WTC11 (cell line): ENCODE data around the gene ITGA1. TPM values are rescaled to one million over a fixed set of nuclear protein-coding genes. Genes with fewer than 3 reads are reported as not detected.

ENCODE experiments used
- ATAC-seq: fragments of 200-7000 bp; cut with Tn5 transposase; 2 replicates; pipeline ENCODE4 v1.10.0; 2021; ENCODE audit warnings: mild to moderate bottlenecking, moderate library complexity
- CTCF ChIA-PET: fragments of 300-600 bp; sonication (Branson Sonifier 250); formaldehyde crosslinking; loops from one replicate; lab custom pipeline; 2021; ENCODE audit warnings: antibody characterized with exemption; lab: Charles Lee
- POLR2A ChIA-PET: fragments of 350-600 bp; sonication (Branson Sonifier 250); formaldehyde crosslinking; loops from one replicate; lab custom pipeline; 2021; ENCODE audit warnings: antibody characterized with exemption; lab: Charles Lee
- DNase-seq: peaks from one replicate; pipeline ENCODE4 v3.0.0; 2021; ENCODE audit warnings: low spot score
- H3K27ac Mint-ChIP-seq: 2 replicates; pipeline ENCODE4 v1.8.0; 2021; ENCODE audit warnings: mixed read lengths
- H3K27me3 Mint-ChIP-seq: 2 replicates; pipeline ENCODE4 v1.8.0; 2021; ENCODE audit warnings: low read depth, mild to moderate bottlenecking, moderate library complexity, mixed read lengths
- H3K36me3 Mint-ChIP-seq: 2 replicates; pipeline ENCODE4 v1.8.0; 2021; ENCODE audit warnings: mixed read lengths
- H3K4me1 Mint-ChIP-seq: 2 replicates; pipeline ENCODE4 v1.8.0; 2022; ENCODE audit warnings: mixed read lengths
- H3K4me3 Mint-ChIP-seq: 2 replicates; pipeline ENCODE4 v1.8.0; 2021; ENCODE audit warnings: mild to moderate bottlenecking, moderate library complexity, mixed read lengths
- H3K9me3 Mint-ChIP-seq: 2 replicates; pipeline ENCODE4 v1.8.0; 2021; ENCODE audit warnings: mixed read lengths
- AR ChIP-seq: fragments of 250-450 bp; sonication (Bioruptor Pico); IDR thresholded peaks from 2 replicates; pipeline ENCODE4 v1.9.0; 2021; ENCODE audit warnings: mild to moderate bottlenecking
- ATF6 ChIP-seq: sonication (generic); formaldehyde crosslinking; IDR thresholded peaks from 2 replicates; pipeline ENCODE4 v1.8.1; 2023; ENCODE audit warnings: mild to moderate bottlenecking, missing genetic modification reagents
- CREM ChIP-seq: sonication (generic); formaldehyde crosslinking; IDR thresholded peaks from 2 replicates; pipeline ENCODE4 v1.8.1; 2022; ENCODE audit warnings: mild to moderate bottlenecking, missing genetic modification reagents, moderate library complexity
- E2F1 ChIP-seq: sonication (generic); formaldehyde crosslinking; IDR thresholded peaks from 2 replicates; pipeline ENCODE4 v1.8.0; 2022; ENCODE audit warnings: mild to moderate bottlenecking, missing genetic modification reagents
- ELF4 ChIP-seq: sonication (generic); formaldehyde crosslinking; IDR thresholded peaks from 2 replicates; pipeline ENCODE4 v1.8.1; 2022; ENCODE audit warnings: low read depth, mild to moderate bottlenecking, moderate library complexity, missing genetic modification reagents
- GTF2I ChIP-seq: fragments of 250-450 bp; sonication (Bioruptor Pico); conservative IDR thresholded peaks from 2 replicates; pipeline ENCODE4 v1.4.0; 2021; ENCODE audit warnings: mild to moderate bottlenecking
- HMGA2 ChIP-seq: fragments of 250-450 bp; sonication (Bioruptor Pico); IDR thresholded peaks from 2 replicates; pipeline ENCODE4 v1.4.0; 2021; ENCODE audit warnings: mild to moderate bottlenecking, moderate library complexity
- MLX ChIP-seq: sonication (generic); formaldehyde crosslinking; IDR thresholded peaks from 2 replicates; pipeline ENCODE4 v1.8.1; 2023; ENCODE audit warnings: mild to moderate bottlenecking, missing genetic modification reagents, moderate library complexity
- NR1H2 ChIP-seq: sonication (generic); formaldehyde crosslinking; IDR thresholded peaks from 2 replicates; pipeline ENCODE4 v1.9.0; 2021; ENCODE audit warnings: mild to moderate bottlenecking, moderate library complexity, missing genetic modification reagents
- NR3C1 ChIP-seq: sonication (generic); formaldehyde crosslinking; conservative IDR thresholded peaks from 2 replicates; pipeline ENCODE4 v1.8.1; 2023; ENCODE audit warnings: low read depth, mild to moderate bottlenecking, missing genetic modification reagents
- TP53 ChIP-seq: sonication (generic); formaldehyde crosslinking; IDR thresholded peaks from 2 replicates; pipeline ENCODE4 v1.8.1; 2023; ENCODE audit warnings: mild to moderate bottlenecking, missing genetic modification reagents
- ZNF121 ChIP-seq: sonication (generic); formaldehyde crosslinking; IDR thresholded peaks from 2 replicates; pipeline ENCODE4 v1.8.0; 2023; ENCODE audit warnings: missing genetic modification reagents
- ZNF232 ChIP-seq: sonication (generic); formaldehyde crosslinking; IDR thresholded peaks from 2 replicates; pipeline ENCODE4 v1.8.0; 2022; ENCODE audit warnings: mild to moderate bottlenecking, missing genetic modification reagents
- ZNF512 ChIP-seq: sonication (generic); formaldehyde crosslinking; IDR thresholded peaks from 2 replicates; pipeline ENCODE4 v1.8.1; 2022; ENCODE audit warnings: missing genetic modification reagents, borderline replicate concordance
- total RNA-seq: library from RNA; stranded (reverse); gene quantifications from 3 replicates; pipeline ENCODE4 v1.2.3, GENCODE V29; 2021
- TF ChIP-seq, protein P1 (sequence below): fragments of 250-450 bp; sonication (Bioruptor Pico); IDR thresholded peaks from 2 replicates; pipeline ENCODE4 v1.9.0; 2021; ENCODE audit warnings: mild to moderate bottlenecking
- TF ChIP-seq, protein P2 (sequence below): fragments of 200-600 bp; IDR thresholded peaks from 2 replicates; pipeline ENCODE4 v1.8.0; 2022; ENCODE audit warnings: antibody characterized with exemption

The ITGA1 gene
- total RNA-seq, 1 experiment from 2014 or later, result 6.5 TPM

DNA sequence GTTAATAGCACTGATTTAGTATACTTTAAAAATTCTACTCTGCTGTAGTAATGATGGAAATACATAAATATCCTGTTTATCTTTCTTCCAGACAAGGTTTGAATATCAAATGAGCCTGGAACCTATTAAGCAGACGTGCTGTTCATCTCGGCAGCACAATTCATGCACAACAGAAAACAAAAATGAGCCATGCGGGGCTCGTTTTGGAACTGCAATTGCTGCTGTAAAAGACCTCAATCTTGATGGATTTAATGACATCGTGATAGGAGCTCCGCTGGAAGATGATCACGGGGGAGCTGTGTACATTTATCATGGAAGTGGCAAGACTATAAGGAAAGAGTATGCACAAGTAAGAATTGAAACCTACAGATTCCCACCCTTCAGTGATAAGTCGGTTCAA is 122.4 kb downstream of the ITGA1 start:
- CTCF ChIA-PET, result no interaction called here
- H3K4me3 Mint-ChIP-seq, result no peak overlapping the region
- no peak for DNase-seq
- TF ChIP-seq CREM (CRISPR knock-in tag), result no peak
- no peak for TF ChIP-seq NR1H2
- TF ChIP-seq ZNF232 (CRISPR knock-in tag), result no peak
- no peak for TF ChIP-seq TP53 (CRISPR knock-in tag)
- no peak for TF ChIP-seq ZNF121 (CRISPR knock-in tag)
- TF ChIP-seq, protein P1, sequence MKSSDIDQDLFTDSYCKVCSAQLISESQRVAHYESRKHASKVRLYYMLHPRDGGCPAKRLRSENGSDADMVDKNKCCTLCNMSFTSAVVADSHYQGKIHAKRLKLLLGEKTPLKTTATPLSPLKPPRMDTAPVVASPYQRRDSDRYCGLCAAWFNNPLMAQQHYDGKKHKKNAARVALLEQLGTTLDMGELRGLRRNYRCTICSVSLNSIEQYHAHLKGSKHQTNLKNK (CRISPR knock-in tag), result no peak
- no peak for TF ChIP-seq ATF6 (CRISPR knock-in tag)
- TF ChIP-seq ELF4, result no peak
- TF ChIP-seq GTF2I (CRISPR knock-in tag), result no peak
- no peak for ATAC-seq
- H3K27me3 Mint-ChIP-seq, result no peaks in the 10 kb centered on the region
- H3K36me3 Mint-ChIP-seq, result no peaks in the 10 kb centered on the region
- no peak overlapping the region for H3K27ac Mint-ChIP-seq
- H3K9me3 Mint-ChIP-seq, result no peaks in the 10 kb centered on the region
- H3K4me1 Mint-ChIP-seq, result no peaks in the 10 kb centered on the region
- POLR2A ChIA-PET, result no interaction called here

GRCh38 chr5:52915176-52915875 is 127.6 kb downstream of the ITGA1 start:
- Mint-ChIP-seq H3K4me3 (peak overlapping the region; percentile 61), H3K9me3 (no peaks in the 10 kb centered on the region), H3K36me3 (no peaks in the 10 kb centered on the region), H3K4me1 (no peaks in the 10 kb centered on the region), H3K27ac (no peak overlapping the region), H3K27me3 (no peaks in the 10 kb centered on the region)
- CTCF ChIA-PET, result interaction anchor here (0.5 to 1.0 kb wide), 34 partner anchors 8 to 1073 kb away, joined by 3 to 16 read pairs (median 4); partner anchors contain the start of genes ITGA1, ITGA2, MOCS2 and PELO
- POLR2A ChIA-PET, result interaction anchor here (0.6 kb wide), 1 partner anchor 116 kb away, joined by 3 read pairs; no protein-coding TSS in a partner anchor
- DNase-seq, result peak; percentile 21
- ATAC-seq, result peak; percentile 94
- TF ChIP-seq, protein P2, sequence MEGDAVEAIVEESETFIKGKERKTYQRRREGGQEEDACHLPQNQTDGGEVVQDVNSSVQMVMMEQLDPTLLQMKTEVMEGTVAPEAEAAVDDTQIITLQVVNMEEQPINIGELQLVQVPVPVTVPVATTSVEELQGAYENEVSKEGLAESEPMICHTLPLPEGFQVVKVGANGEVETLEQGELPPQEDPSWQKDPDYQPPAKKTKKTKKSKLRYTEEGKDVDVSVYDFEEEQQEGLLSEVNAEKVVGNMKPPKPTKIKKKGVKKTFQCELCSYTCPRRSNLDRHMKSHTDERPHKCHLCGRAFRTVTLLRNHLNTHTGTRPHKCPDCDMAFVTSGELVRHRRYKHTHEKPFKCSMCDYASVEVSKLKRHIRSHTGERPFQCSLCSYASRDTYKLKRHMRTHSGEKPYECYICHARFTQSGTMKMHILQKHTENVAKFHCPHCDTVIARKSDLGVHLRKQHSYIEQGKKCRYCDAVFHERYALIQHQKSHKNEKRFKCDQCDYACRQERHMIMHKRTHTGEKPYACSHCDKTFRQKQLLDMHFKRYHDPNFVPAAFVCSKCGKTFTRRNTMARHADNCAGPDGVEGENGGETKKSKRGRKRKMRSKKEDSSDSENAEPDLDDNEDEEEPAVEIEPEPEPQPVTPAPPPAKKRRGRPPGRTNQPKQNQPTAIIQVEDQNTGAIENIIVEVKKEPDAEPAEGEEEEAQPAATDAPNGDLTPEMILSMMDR, result peak; percentile 79
- TF ChIP-seq NR3C1 (CRISPR knock-in tag), result no peak
- TF ChIP-seq, all 79 proteins: peak for 1

DNA sequence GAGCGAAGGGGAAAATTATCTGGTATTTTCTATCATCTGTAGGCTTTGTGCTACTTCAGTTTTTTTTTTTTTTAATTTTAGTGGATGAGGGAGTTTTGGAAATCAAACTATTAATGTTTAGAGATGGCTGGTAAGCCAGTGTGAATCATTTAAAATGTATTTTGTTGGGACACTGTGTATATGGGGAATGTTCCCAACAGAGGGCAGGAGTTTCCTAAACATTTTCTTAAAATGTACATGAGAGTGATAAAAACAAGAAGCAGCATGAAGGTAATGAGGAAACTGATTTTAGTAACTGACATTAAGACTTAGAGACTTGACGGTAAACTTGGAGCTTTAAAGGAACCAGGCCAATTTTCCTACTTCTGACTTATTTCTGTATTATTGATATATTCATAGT is 133.2 kb downstream of the ITGA1 start:
- H3K4me1 Mint-ChIP-seq, result peaks cover 6% of the 10 kb centered on the region
- no peak for ATAC-seq
- TF ChIP-seq AR (CRISPR knock-in tag) (no peak), ZNF512 (CRISPR knock-in tag) (no peak), E2F1 (CRISPR knock-in tag) (no peak), MLX (no peak), CREM (CRISPR knock-in tag) (no peak), HMGA2 (CRISPR knock-in tag) (no peak)
- ChIA-PET CTCF (no interaction called here), POLR2A (no interaction called here)
- no peaks in the 10 kb centered on the region; the same call in 1 of the 2 replicates for H3K27me3 Mint-ChIP-seq
- no peak overlapping the region for H3K27ac Mint-ChIP-seq
- H3K36me3 Mint-ChIP-seq, result no peaks in the 10 kb centered on the region
- H3K9me3 Mint-ChIP-seq, result no peaks in the 10 kb centered on the region
- no peak for DNase-seq
- H3K4me3 Mint-ChIP-seq, result no peak overlapping the region
